Activated CD8-positive, alpha-beta memory T cell treated with anti-CD3 and anti-CD28 coated beads, Interleukin-2, amount 50 U/mL, for 4 hours (primary cell): ENCODE data around the gene AGAP5.
"Not testable (repeated sequence)": the region's sequence is repeated elsewhere in the genome, so short reads cannot be mapped to it uniquely, and the experiment has no call there.

Experiments
- DNase-seq: peaks from one replicate; pipeline ENCODE4 v3.0.0-alpha.2; 2020

The AGAP5 gene

DNA sequence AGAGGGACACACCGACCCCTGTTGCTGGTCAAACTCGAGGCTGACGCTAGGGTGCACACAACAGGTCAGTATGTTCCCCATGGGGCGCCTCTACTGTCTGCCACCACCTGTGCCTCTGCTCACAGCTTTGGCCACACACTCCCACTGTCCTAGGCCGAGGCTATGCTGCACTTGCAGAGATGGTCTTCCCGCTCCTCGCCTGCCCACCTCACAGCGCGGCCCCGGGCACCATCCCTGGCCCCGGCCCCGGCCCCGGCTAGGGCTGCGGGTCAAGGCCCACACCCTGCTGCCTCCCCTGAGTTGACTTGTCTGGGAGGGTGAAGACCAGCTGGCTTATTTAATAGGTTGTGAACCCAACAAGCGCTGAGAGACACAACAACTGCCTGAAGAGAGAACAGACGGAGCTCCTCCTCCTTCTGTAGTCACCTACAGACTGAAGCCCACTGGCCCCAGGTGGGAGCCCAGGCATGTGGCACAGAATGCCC is at the start of gene AGAP5:
Gene AGAP5, minus strand, starts transcription at position 435 of the 485 bp plus-strand sequence. Its CDS starts 354 bp downstream, at position 81.
- DNase-seq: not testable (repeated sequence)

- DNase-seq: no peak
Measured at GRCh38 chr10:73746721-73747120, 48.8 kb upstream of the AGAP5 start.

GRCh38 chr10:73744664-73744975 is 46.7 kb upstream of the AGAP5 start:
- DNase-seq: peak; percentile 54

DNA sequence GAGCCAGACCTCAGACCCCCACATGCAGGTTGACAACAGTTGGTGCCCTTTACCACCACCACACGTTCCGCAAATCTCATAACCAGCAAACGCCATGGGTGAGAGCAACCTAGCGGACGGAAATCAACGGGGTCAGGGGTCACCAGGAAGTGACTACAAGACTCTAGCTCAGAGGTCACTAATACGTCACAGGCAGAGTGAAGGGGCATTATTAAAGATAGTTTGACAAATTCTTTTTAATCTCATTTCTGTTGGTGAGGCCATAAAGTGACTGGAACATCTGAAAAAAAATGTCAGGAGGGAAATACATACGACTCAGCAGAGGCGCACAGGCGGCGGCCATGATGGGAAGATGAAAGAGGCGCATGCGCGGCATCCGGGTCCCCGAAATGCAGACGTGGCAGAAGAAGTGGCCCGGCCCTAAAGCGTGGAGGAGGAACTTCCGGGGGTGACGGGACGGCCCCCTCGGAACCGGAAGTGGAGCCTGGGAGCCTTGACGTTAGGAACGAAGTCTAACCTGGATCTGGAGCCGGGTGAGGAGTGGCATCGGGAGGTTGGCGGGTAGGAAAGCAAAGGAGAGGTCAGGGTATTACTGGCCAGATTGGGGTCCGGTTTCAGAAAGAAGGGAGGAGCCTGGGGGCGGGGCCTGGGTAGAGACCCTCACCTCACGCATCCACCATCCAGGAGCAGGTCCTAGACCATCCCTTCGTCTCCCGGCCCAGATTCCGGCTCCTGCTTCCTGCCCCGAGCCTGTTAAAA is 46.2 kb upstream of the AGAP5 start, which contains the start of gene SEC24C:
Gene SEC24C, plus strand, starts transcription at position 468 of the 759 bp plus-strand sequence. CDS start 2,461 bp downstream, outside the sequence.
- DNase-seq: peak; percentile 93

DNA sequence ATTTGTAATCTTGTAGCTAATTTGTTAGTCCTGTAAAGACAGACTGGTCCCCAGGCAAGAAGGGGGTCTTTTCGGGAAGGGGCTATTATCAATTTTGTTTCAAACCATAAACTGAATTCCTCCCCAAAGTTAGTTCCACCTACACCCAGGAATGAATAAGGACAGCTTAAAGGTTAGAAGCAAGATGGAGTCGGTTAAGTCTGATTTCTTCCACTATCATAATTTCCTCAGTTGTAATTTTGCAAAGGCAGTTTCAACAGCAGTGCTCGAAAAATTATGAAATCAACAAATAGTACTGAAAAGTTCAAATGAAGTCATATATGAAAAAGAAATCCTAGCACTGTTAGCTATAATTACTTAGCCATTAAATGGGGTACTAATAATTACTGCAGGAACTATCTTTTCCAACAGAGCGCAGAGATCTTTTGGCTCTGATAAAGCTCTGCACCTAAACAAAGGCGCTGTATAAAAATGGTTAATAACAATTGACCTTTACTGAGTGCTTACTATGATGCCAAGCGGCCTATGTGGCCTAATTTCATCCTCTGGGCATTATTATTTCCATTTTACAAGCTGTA is 45.5 kb upstream of the AGAP5 start:
- no peak for DNase-seq

- no peak for DNase-seq
Measured at GRCh38 chr10:73742454-73742734, 44.5 kb upstream of the AGAP5 start.

DNA sequence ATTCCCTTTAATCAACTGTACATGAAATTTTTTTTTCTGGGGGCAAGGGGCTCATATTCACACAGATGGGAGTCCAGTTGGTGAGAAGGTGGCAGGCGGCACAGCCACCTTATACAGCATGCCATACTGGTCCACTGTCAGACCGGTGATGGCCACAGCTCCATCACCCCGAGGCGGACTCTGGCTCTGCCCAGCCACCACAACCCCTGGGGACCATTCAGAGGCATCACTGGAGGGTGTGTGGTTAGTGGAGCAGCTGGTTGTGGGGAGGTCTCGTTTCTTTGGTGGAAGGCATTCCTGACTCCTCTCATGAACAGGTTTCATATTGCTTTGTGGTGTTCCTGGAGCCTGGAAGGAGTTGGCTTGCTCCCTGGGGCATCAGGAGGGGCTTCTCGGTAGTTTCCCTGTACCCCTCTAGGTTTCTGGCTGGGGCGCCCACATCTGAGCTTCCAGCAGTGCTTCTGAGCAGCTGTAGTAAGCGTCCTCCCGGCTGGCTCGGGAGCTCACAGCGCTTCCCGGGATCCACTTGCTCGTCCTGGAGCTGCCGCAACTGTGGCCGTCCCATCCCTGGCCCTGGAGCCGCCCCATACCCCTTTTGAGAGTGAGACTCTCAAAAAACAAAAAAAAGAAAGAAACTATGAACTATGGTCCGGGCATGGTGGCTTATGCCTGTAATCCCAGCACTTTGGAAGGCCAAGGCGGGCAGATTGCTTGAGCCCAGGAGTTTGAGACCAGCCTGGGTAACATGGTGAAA is 42.8 kb upstream of the AGAP5 start:
- not testable (repeated sequence) for DNase-seq

GRCh38 chr10:73734796-73735305 is 36.9 kb upstream of the AGAP5 start:
- no peak for DNase-seq

DNA sequence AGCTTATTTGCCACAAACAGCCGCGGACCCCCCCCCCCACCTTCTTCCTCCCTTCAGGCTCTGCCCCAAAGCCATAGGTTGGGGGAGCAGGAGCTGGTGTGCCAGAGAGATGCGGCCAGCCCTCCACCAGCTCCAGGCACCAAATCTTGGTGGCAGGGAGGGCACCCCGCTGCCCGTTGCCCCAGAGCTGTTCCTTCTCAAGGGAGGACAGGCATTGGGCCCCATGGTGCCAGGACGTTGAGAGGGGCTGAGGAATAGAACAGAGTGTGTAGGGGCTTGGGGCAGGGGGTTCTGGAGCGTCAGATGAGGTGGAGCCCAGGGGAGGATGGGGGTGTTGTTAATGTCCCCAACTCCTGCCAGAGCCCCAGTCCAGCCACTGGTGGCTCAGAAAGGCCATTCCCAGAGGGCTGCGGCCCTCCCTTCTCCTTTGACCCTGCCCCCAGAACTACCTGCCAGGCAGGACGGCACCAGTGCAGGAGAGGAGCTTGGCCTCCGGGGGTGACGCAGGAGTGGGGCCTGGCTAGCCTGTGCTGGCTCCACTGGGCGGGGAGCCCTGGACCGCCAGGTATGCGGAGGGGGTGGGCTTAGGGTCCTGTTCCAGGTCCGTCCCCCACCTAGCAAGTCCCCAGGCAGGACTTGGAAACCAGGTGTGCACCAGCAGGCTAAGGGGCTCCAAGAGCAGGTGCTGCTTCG is 36.3 kb upstream of the AGAP5 start:
- no peak for DNase-seq

DNA sequence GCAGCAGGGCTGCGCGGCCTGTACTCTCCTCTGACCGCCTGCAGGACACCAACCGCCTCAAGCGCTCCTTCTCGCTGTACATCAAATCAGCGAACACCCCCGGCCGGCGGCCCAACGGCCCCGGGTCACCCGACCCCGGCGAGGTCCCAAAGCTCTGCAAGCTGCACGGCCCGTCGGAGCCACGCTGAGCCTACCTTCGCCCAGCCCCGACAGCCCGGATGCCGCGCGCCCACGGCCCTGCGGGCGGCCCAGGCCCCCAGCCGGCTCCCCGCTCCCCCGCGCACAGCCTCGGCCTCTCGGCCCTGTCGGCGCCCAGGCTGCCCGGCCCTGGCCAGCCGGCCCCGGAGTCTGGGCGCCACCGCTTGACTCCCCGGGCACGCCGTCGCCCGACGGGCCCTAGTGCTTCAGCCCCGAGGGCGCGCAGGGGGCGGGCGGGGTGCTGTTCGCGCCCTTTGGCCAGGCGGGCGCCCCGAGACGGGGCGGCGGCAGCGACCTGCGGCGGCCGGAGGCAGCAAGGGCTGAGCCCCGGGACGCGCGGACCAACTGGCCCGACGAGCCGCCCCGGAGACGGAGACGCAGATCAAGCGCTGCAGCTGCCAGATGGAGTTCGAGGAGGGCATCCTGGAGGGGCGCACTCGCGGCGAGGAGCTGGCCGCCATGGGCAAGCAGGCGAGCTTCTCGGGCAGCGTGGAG is 35.2 kb upstream of the AGAP5 start:
- DNase-seq: no peak

DNA sequence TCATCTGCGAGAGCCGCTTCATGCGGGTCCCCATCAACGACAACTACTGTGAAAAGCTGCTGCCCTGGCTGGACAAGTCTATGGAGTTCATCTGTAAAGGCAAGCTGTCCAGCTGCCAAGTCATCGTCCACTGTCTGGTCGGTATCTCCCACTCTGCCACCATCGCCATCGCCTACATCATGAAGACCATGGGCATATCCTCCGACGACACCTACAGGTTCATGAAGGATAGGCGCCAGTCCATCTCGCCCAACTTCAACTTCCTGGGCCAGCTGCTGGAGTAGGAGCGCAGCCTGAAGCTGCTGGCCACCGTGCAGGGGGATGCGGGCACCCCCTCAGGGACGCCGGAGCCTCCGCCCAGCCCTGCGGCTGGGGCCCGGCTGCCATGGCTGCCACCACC is 34.5 kb upstream of the AGAP5 start:
- DNase-seq: no peak

GRCh38 chr10:73731588-73732375 is 33.9 kb upstream of the AGAP5 start:
- DNase-seq: no peak

DNA sequence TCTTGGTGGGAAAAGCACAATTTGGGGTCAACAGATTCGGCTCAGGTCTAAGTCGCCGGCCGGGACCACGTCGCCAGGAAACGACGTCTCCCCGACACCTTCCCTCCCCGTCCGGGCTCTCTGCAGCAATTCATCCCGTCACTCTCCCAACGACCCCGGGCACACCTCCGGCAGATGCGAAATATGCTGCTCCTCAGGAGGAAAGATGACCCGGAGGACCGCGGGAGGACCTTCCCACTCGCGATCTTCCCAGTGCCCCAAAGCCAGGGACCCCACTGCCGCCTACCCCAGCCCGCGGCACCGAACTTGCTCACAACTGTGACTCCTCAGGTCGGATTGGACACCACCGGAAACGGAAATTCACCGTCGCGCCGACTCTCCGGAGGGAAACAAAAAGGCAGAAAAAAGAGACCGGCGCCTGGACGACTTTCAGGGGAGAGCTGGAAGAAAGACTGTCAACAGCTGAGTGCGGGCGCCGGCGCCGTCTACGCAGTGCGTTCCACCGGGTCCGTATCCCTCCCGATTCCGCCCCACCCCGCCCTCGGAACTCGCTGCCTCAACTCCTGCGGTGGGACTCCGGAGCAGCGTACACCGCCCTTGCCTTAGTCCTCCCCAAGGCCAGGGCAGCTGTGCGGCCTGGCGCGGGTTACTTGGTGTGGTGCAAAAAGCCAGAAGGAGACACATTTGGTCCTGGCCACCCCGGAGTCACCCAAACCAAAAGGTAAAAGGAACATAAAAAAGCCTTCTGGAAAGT is 32.4 kb upstream of the AGAP5 start:
- DNase-seq: peak; percentile 87

DNA sequence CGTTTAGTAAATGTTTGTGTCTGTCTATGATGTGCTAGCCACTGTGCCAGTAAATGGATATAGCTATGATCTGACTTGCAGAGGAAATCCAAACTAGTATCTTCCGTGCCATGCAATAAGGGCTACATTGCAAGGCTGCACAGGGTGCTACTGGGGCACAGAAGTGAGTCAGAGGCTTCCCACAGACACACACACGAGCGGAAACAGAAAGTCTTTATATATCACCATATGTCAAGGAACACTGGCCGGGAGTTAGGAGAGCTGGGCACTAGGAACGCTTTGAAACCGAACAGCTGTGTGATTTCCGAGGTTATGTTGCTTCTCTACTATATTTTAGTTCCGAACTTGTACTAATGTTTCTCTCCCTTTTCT is 31.9 kb upstream of the AGAP5 start:
- peak; percentile 39 for DNase-seq

DNA sequence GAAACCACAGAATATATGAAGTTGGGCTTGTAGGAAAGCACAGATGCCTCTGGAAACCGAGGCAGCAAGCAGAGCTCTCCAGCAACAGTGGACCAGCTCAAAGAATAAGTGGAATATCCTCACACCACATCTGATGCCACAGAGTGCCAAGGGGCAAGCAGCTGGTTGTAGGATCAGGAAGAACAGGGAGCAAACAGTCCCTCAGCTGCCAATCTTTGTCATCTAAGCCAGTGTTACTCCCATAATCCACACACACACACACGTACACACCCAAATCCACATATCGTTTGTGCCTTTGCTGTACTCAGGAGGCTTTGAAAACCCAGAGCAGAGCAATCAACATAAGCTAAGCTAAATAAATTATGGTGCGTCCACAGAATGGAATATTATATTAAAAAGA is 25.6 kb upstream of the AGAP5 start:
- no peak for DNase-seq

- not testable (repeated sequence) for DNase-seq
Measured at GRCh38 chr10:73720561-73720960, 22.7 kb upstream of the AGAP5 start.

DNA sequence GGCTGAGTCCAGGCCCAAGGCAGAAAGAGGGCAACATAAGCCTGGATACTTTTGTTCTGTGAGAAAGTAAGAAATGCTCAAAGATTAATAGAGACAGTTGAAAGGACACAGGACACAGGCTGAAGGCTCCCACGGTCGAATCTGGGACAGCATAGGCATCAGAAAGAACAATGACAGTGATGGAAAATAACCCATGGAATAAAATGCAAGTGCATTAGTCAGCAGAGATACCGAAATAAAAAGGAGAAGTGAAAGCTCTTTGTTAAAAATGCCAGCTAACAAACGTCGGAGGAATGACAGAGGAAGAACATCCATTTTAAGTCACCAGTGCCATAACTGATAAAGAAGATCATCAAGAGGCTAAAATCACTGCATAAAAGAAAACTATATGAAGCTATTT is 19.6 kb upstream of the AGAP5 start:
- no peak for DNase-seq

GRCh38 chr10:73716251-73716650 is 18.3 kb upstream of the AGAP5 start:
- no peak for DNase-seq

DNA sequence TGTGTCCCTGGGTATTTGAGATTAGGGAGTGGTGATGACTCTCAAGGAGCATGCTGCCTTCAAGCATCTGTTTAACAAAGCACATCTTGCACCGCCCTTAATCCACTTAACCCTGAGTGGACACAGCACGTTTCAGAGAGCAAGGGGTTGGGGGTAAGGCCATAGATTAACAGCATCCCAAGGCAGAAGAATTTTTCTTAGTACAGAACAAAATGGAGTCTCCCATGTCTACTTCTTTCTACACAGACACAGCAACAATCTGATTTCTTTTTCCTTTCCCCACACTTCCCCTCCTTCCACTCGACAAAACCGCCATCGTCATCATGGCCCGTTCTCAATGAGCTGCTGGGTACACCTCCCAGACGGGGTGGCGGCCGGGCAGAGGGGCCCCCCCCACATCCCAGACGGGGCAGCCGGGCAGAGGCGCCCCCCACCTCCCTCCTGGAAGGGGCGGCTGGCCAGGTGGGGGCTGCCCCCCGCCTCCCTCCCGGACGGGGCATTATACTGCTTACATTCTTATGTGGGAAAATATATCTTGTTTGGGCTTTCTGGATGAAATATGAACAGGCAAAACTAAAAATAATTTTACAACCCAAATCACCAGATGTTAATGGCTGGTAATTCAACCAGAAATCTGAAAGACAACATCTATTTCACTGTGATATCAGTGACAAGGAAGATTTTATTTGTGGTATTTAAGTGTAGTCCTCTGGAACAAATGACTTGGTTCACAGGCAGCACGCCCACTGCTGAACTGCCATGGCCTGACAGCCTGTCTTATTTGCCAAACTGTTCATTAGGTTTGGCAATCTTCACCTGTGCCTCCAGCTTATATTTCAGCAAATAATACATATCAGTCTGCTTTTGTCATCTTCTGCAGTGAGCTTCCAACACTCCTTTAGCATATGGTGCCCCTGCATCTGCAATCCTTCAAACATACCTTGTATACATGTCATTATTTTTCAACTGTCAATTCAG is 17.6 kb upstream of the AGAP5 start:
- DNase-seq: not testable (repeated sequence)

DNA sequence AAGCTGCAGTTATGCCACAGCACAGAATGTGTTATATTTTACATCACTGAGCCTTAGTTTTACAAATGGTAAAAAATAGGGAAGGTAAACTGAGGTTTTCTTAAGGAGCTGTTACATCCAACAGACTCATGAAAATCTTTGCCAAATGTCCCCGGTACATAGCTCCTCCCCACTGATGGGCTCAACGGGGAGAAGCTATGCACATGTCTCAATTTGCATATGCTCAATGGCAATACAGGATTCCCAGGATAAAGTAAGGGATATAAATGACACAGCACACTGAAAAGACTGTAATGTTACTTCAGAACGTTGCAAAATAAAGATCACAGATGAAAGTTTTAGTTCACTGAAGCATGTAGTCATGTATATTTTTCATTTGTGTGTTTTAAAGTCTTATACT is 16.6 kb upstream of the AGAP5 start:
- not testable (repeated sequence) for DNase-seq
